HK-2 (cell line): Measurements from ENCODE around the gene RMND5B.
A peak's percentile ranks its signal among the peaks of the same experiment; 100 is the strongest.
"Not testable (repeated sequence)": the region's sequence is repeated elsewhere in the genome, so short reads cannot be mapped to it uniquely, and the experiment has no call there.

Experiments used
- DNase-seq: peaks from one replicate; pipeline ENCODE4 v3.0.0-alpha.2; 2018; ENCODE audit not compliant: unreplicated experiment

The RMND5B gene

GRCh38 chr5:178113841-178114324 lies 16.9 kb upstream of the RMND5B start:
- DNase-seq: peak; percentile 31

DNA sequence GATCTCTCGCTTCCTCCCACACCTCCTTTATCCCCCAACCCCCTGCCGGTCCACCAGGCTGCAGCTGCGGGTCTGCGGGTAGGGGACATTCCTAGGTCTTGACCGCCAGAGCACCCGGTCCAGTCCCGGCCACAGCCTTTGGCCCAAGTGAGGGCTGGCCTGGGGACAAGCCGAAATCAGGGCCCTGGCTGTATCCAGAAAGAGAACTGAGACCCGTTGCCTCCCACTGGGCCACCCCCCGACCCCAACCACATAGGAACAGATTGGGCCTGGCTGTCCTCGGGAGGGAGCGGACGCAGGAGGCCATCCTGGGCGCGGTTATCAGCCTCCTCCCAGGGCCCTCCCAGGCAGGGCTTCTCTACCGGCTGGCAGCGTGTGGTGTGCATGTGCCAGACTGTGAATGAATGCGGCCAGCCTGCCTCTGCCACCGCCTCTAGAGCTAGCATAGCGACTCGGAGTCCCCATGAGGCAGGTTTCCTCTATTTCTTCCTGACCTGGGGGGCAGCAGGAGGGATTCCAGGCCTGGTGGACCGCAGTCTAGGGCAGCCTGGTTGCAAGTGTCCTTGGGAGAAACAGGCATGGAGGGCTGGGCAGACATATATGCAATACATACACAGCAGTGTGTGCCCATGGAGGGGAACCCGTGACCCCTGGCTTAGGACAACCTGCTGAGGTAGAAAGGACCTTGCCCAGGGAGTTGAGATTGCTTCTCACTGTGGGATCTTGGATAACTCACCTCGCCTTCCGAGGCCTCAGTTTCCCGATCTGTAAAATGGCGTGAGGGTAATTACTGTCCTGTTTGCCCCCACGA lies 16.3 kb upstream of the RMND5B start:
- DNase-seq: peak; percentile 25

DNA sequence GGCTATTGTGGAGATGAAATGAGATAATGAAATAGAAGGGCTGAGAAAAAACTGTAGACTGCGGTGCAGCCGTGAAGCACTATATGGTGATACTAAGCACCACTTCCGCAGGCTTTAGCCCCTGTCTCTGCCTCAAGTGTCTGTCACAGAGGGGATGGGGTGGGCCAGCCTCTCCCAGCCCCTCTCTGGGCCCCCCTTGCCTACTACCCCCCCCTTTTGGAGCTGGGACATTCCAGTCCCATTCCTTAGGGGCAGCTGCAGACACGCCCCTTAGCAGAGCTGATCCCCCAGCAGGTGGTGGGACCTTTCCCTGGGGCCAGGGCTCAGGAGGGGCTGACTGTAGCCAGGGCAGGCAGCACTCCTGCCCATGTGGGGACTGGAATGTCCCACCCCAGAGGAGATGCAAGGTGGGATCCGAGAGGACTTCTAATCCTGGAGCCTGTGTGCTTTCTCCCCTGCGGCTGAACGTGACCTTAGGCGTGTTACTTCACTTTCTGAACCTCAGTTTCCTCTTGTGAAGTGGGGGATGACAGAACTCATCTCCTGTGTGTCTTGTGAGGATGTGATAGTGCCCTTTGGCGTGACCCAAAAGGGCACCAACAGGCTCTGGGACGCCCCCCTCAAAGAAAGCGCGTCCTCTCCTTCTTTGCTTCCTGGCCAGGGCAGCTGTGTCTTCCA lies 15.5 kb upstream of the RMND5B start:
- no peak for DNase-seq

- no peak for DNase-seq
Measured at GRCh38 chr5:178115814-178116142, 15.0 kb upstream of the RMND5B start.

GRCh38 chr5:178116143-178116885 lies 14.5 kb upstream of the RMND5B start:
- DNase-seq: no peak

DNA sequence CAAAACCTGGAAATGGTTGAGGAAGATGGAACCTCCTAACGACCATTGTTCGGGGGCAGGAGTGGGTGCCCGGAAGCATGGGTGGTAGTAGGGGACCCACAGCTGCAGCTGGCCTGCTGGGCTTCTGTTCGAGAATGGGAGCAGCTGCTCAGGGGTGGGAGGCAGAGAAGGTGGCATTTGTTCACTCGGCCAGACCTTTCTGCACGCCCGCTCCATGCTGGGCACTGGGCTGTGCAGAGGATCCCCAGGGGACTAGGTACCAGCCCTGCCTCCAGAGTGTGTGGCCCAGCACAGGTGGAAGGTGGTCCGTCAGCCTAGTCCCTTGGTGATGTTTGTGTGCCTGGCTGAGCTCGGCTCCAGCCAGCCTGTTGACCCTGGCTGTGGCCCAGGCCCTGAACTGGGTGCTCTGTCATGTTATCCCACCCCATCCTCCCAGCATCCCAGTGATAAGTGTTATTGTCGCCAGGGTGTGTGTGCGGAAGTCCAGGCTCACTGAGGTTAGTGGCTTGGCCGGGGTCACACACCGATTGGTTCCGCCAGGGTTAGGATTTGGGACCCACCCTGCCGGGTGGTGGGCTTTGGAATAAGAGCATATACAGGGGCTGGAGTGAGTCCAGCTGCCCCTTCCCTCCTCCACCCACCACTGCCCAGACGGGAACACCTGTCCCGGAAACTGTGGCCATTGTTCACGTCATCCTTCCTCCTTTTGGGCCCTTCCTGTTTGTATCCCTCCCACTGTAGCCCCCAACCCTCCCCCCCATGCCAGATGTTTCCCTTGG lies 12.7 kb upstream of the RMND5B start:
- no peak for DNase-seq

DNA sequence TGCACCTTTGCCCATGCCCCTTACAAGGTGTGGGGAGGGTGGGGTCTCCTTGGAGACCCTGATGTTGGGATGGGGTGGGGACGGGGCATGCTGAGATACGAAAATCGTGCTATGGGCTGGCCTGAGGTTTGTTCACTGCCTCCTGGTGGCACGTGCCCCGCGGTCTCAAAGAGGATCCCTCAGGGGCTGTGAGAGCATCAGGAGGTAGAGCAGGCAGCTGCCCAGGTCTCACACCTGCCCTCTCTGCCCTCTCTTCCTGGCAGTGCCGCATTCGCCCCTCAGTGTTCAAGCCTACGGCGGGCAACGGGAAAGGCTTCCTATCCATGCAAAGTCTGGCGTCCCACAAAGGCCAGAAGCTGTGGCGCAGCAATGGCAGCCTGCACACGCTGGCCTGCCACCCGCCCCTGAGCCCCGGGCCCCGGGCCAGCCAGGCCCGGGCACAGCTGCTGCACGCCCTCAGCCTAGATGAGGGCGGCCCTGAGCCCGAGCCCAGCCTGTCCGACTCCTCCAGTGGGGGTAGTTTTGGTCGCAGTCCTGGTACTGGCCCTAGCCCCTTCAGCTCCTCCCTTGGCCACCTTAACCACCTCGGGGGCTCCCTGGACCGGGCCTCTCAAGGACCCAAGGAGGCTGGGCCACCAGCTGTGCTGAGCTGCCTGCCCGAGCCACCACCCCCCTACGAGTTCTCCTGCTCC lies 10.8 kb upstream of the RMND5B start:
- DNase-seq: no peak

GRCh38 chr5:178120607-178121357 lies 10.0 kb upstream of the RMND5B start:
- peak; percentile 41 for DNase-seq

- no peak for DNase-seq
Measured at GRCh38 chr5:178121391-178122276, 9.2 kb upstream of the RMND5B start.

- no peak for DNase-seq
Measured at GRCh38 chr5:178122346-178122745, 8.5 kb upstream of the RMND5B start.

GRCh38 chr5:178123094-178123965 lies 7.5 kb upstream of the RMND5B start:
- no peak for DNase-seq

GRCh38 chr5:178123966-178124925 lies 6.6 kb upstream of the RMND5B start:
- no peak for DNase-seq

GRCh38 chr5:178125253-178125906 lies 5.4 kb upstream of the RMND5B start:
- DNase-seq: no peak

DNA sequence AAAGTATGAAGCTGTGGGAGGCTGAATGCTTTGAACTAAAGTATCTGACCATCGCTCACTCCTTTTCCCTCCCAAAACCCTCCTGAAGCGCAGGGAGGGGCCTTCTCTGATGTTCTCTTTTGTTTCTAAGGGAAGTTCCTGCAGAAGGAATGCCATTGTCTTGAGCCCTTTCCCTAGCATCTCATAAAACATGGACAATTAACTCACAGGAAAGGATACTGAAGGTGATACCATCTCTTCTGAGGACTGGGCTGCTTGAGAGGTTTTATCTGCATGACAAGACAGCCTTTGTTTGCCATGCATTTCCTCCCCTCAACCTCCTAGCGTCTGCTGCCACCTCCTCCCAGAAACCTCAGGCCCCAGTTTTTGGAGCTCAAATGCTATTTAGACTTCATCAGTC lies 4.3 kb upstream of the RMND5B start:
- no peak for DNase-seq

- DNase-seq: not testable (repeated sequence)
Measured at GRCh38 chr5:178127300-178128009, 3.4 kb upstream of the RMND5B start.

- DNase-seq: no peak
Measured at GRCh38 chr5:178129296-178129695, 1.5 kb upstream of the RMND5B start.
